ENCODE data around the gene TENT5C. TPM values are rescaled to one million over a fixed set of nuclear protein-coding genes. Genes with fewer than 3 reads are reported as not detected.
"Not testable (repeated sequence)": the region's sequence is repeated elsewhere in the genome, so short reads cannot be mapped to it uniquely, and the experiment has no call there.

TENT5C gene
- total RNA-seq, result 10 to 100 TPM in 1 of 4 donors, 1 to 10 TPM in 3; 2.3 to 22.1 (median 5.1) TPM

- H3K27me3 ChIP-seq, result no peaks in the 10 kb centered on the region
- H3K4me1 ChIP-seq, result no peaks in the 10 kb centered on the region
- H3K36me3 ChIP-seq, result no peaks in the 10 kb centered on the region
- H3K27ac ChIP-seq, result peak within 1 kb of the TSS; percentile 90
- peak; percentile 98 for DNase-seq
- intact Hi-C loops (cut with DNase I; ENCODE audit: low total_unique reads), result no loop called here
- no peaks in the 10 kb centered on the region for H3K9me3 ChIP-seq
- peak within 1 kb of the TSS; percentile 66 to 72 for H3K4me3 ChIP-seq
- TF ChIP-seq POLR2A (IDR thresholded peaks at IDR 0.05), result peak; percentile 70 to 88
- TF ChIP-seq CTCF (IDR thresholded peaks at IDR 0.05), result no peak
Measured at GRCh38 chr1:117605774-117606648, at the start of gene TENT5C. Gene TENT5C (plus strand): TSS chr1:117606048. CDS start chr1:117622869, 16,821 bp downstream.

GRCh38 chr1:117556341-117556740 is 49.5 kb upstream of the TENT5C start:
- H3K36me3 ChIP-seq, result no peaks in the 10 kb centered on the region
- no peaks in the 10 kb centered on the region for H3K9me3 ChIP-seq
- intact Hi-C loops (cut with DNase I; ENCODE audit: low total_unique reads), result no loop called here
- H3K27me3 ChIP-seq, result no peaks in the 10 kb centered on the region
- no peak overlapping the region for H3K27ac ChIP-seq
- no peak for DNase-seq
- TF ChIP-seq POLR2A (IDR thresholded peaks at IDR 0.05) (no peak), CTCF (IDR thresholded peaks at IDR 0.05) (no peak)
- no peaks in the 10 kb centered on the region for H3K4me1 ChIP-seq
- H3K4me3 ChIP-seq, result no peak overlapping the region

- TF ChIP-seq POLR2A (IDR thresholded peaks at IDR 0.05) (no peak), CTCF (IDR thresholded peaks at IDR 0.05) (no peak)
- H3K27ac ChIP-seq, result no peak overlapping the region
- no peak overlapping the region for H3K4me3 ChIP-seq
- H3K4me1 ChIP-seq, result no peaks in the 10 kb centered on the region
- H3K36me3 ChIP-seq, result no peaks in the 10 kb centered on the region
- DNase-seq, result no peak
- no peaks in the 10 kb centered on the region for H3K27me3 ChIP-seq
- intact Hi-C loops (cut with DNase I; ENCODE audit: low total_unique reads), result no loop called here
- H3K9me3 ChIP-seq, result no peaks in the 10 kb centered on the region
Measured at GRCh38 chr1:117556976-117557375, 48.9 kb upstream of the TENT5C start.

- H3K36me3 ChIP-seq; DNase-seq; H3K27me3 ChIP-seq; H3K27ac ChIP-seq; H3K9me3 ChIP-seq; H3K4me3 ChIP-seq; intact Hi-C loops (cut with DNase I; ENCODE audit: low total_unique reads); H3K4me1 ChIP-seq: not testable (repeated sequence)
Measured at GRCh38 chr1:117558451-117558850, 47.4 kb upstream of the TENT5C start.

- Histone ChIP-seq H3K27me3 (no peaks in the 10 kb centered on the region), H3K9me3 (no peaks in the 10 kb centered on the region), H3K27ac (no peak overlapping the region), H3K36me3 (no peaks in the 10 kb centered on the region), H3K4me3 (no peak overlapping the region), H3K4me1 (no peaks in the 10 kb centered on the region)
- TF ChIP-seq POLR2A (IDR thresholded peaks at IDR 0.05) (no peak), CTCF (IDR thresholded peaks at IDR 0.05) (no peak)
- intact Hi-C loops (cut with DNase I; ENCODE audit: low total_unique reads), result no loop called here
- DNase-seq, result no peak
Measured at GRCh38 chr1:117559139-117559538, 46.7 kb upstream of the TENT5C start.
